Measurements from ENCODE around the gene GJB6.
A peak's percentile ranks its signal among the peaks of the same experiment; 100 is the strongest.
"Not testable (repeated sequence)": the region's sequence is repeated elsewhere in the genome, so short reads cannot be mapped to it uniquely, and the experiment has no call there.

The GJB6 gene

DNA sequence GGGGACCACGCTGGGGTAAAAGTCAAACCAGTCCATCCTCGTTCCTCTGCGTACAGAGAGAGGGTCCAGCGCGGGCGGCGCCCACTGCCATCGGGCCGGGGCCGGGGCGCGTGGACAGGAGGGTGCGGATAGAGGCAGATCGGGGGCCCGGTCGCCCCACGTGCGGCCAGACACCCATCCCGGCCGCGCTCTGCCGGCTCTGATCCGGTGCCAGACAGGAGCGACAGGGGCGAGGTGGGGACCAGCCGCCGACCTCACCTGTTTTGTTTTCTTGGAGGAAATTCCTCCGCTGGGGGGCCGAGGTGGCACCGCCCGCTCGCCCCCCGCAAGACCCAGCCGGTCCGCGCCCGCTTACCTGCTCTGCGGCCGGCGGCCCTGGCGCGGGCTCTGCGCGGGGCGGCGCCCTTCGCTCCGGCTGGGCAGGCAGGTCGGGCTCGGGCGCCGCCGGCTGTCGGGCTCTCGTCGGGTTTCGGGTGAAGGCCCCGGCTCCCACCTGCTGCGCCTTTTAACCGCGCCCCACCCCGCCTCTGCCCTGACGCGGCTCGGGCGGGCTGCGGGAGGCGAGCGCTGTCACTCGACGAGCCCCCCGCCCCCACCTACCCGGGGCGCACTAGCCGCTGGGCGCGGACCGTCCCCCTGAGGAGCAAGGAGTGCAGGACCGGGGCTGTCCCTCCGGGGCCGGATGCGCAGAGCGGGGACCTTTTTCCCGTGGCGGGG is at the start of gene GJB6:
GJB6 (minus strand) TSS at position 481 of the 717 bp plus-strand sequence. CDS start 8,839 bp downstream, outside the sequence.
- Histone ChIP-seq H3K36me3 (ENCODE audit: control insufficient read depth in 2 of 2, insufficient read depth in 1 of 2, low read length in 2 of 2) (no peaks in the 10 kb centered on the region), H3K9me3 (ENCODE audit: control insufficient read depth, insufficient read depth, low read depth, low read length) (no peaks in the 10 kb centered on the region), H3K4me3 (ENCODE audit: low read depth, low read length) (peak within 1 kb of the TSS; percentile 10), H3K27ac (ENCODE audit: extremely low read depth, low read depth, low read length) (no peak within 1 kb of the TSS), H3K4me1 (ENCODE audit: control insufficient read depth, insufficient read depth, low read length) (no peaks in the 10 kb centered on the region)
- TF ChIP-seq ZNF596 (tag by site-specific recombination; IDR thresholded peaks at IDR 0.05): no peak
- no peak for TF ChIP-seq ZIC2 (tag by site-specific recombination; IDR thresholded peaks at IDR 0.05)
- TF ChIP-seq ZNF792 (tag by site-specific recombination; IDR thresholded peaks at IDR 0.05): no peak
- TF ChIP-seq, protein P1, sequence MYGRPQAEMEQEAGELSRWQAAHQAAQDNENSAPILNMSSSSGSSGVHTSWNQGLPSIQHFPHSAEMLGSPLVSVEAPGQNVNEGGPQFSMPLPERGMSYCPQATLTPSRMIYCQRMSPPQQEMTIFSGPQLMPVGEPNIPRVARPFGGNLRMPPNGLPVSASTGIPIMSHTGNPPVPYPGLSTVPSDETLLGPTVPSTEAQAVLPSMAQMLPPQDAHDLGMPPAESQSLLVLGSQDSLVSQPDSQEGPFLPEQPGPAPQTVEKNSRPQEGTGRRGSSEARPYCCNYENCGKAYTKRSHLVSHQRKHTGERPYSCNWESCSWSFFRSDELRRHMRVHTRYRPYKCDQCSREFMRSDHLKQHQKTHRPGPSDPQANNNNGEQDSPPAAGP (tag by site-specific recombination; IDR thresholded peaks at IDR 0.05): no peak
- no peak for TF ChIP-seq ZNF529 (tag by site-specific recombination; IDR thresholded peaks at IDR 0.05; ENCODE audit: insufficient replicate concordance)
- TF ChIP-seq ZNF248 (tag by site-specific recombination; IDR thresholded peaks at IDR 0.05): no peak
- no peak for TF ChIP-seq ZNF501 (tag by site-specific recombination; IDR thresholded peaks at IDR 0.05)
- no peak for TF ChIP-seq RBAK (tag by site-specific recombination; IDR thresholded peaks at IDR 0.05)
- no peak for TF ChIP-seq ZNF302 (tag by site-specific recombination; IDR thresholded peaks at IDR 0.05; ENCODE audit: low read depth)
- no peak for TF ChIP-seq ZNF221 (tag by site-specific recombination; IDR thresholded peaks at IDR 0.05; ENCODE audit: borderline replicate concordance)
- TF ChIP-seq ZNF626 (tag by site-specific recombination; IDR thresholded peaks at IDR 0.05): no peak
- no peak for TF ChIP-seq ZNF311 (tag by site-specific recombination; IDR thresholded peaks at IDR 0.05; ENCODE audit: borderline replicate concordance)
- no peak for TF ChIP-seq ZNF423 (tag by site-specific recombination; IDR thresholded peaks at IDR 0.05)
- ChIA-PET POLR2A (no interaction called here), CTCF (no interaction called here)

DNA sequence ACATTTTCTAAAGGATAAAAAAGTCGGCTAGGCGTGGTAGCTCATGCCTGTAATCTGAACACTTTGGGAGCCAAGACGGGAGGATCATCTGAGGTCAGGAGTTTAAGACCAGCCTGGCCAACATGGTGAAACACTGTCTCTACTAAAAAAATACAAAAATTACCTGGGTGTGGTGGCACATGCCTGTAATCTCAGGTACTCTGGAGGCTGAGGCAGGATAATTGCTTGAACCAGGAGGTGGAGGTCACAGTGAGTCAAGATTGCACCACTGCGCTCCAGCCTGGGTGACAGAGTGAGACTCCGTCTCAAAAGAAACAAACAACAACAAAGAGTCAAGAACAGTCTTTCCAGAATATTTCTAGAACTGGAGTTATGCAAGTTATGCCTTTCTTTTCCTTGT is 44.8 kb upstream of the GJB6 start:
- H3K9me3 ChIP-seq (ENCODE audit: control insufficient read depth, insufficient read depth, low read depth, low read length); POLR2A ChIA-PET; H3K4me3 ChIP-seq (ENCODE audit: low read depth, low read length); H3K36me3 ChIP-seq (ENCODE audit: control insufficient read depth in 2 of 2, insufficient read depth in 1 of 2, low read length in 2 of 2); H3K4me1 ChIP-seq (ENCODE audit: control insufficient read depth, insufficient read depth, low read length); H3K27ac ChIP-seq (ENCODE audit: extremely low read depth, low read depth, low read length): not testable (repeated sequence)
- CTCF ChIA-PET: interaction anchor here (0.6 to 0.8 kb wide), 2 partner anchors 97 to 111 kb away, joined by 3 to 5 read pairs; no protein-coding TSS in a partner anchor

DNA sequence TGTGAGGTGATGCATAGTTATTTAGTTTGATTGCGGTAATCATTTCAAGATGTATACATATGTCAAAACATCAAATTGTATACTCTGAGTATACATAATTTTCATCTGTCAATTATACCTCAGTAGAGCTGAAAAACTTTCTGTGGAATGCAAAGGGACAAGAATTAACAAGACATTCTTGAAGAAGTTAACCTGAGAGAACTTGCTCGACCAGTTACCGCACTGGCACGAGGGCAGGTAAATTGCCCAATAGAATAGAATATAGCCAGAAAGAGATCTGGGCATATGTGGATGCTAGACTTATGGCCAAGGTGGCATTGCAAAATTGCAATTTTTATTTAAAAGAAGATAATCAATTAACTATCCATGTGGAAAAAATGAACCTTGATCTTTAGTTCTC is 42.3 kb upstream of the GJB6 start:
- CTCF ChIA-PET: no interaction called here
- H3K27ac ChIP-seq (ENCODE audit: extremely low read depth, low read depth, low read length): no peak overlapping the region
- peaks cover 3% of the 10 kb centered on the region; the same call in 1 of the 2 replicates for H3K4me1 ChIP-seq (ENCODE audit: control insufficient read depth, insufficient read depth, low read length)
- H3K4me3 ChIP-seq (ENCODE audit: low read depth, low read length): no peak overlapping the region
- POLR2A ChIA-PET: no interaction called here
- H3K9me3 ChIP-seq (ENCODE audit: control insufficient read depth, insufficient read depth, low read depth, low read length): no peaks in the 10 kb centered on the region
- no peaks in the 10 kb centered on the region; a peak in 1 of 3 replicates for H3K36me3 ChIP-seq (ENCODE audit: control insufficient read depth in 2 of 2, insufficient read depth in 1 of 2, low read length in 2 of 2)
- TF ChIP-seq HOXC10 (CRISPR knock-in tag; IDR thresholded peaks at IDR 0.05): no peak
- TF ChIP-seq ZNF155 (tag by site-specific recombination; IDR thresholded peaks at IDR 0.05): no peak
- TF ChIP-seq, protein P2, sequence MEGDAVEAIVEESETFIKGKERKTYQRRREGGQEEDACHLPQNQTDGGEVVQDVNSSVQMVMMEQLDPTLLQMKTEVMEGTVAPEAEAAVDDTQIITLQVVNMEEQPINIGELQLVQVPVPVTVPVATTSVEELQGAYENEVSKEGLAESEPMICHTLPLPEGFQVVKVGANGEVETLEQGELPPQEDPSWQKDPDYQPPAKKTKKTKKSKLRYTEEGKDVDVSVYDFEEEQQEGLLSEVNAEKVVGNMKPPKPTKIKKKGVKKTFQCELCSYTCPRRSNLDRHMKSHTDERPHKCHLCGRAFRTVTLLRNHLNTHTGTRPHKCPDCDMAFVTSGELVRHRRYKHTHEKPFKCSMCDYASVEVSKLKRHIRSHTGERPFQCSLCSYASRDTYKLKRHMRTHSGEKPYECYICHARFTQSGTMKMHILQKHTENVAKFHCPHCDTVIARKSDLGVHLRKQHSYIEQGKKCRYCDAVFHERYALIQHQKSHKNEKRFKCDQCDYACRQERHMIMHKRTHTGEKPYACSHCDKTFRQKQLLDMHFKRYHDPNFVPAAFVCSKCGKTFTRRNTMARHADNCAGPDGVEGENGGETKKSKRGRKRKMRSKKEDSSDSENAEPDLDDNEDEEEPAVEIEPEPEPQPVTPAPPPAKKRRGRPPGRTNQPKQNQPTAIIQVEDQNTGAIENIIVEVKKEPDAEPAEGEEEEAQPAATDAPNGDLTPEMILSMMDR (tag by site-specific recombination; IDR thresholded peaks at IDR 0.05): no peak
- TF ChIP-seq, protein P3, sequence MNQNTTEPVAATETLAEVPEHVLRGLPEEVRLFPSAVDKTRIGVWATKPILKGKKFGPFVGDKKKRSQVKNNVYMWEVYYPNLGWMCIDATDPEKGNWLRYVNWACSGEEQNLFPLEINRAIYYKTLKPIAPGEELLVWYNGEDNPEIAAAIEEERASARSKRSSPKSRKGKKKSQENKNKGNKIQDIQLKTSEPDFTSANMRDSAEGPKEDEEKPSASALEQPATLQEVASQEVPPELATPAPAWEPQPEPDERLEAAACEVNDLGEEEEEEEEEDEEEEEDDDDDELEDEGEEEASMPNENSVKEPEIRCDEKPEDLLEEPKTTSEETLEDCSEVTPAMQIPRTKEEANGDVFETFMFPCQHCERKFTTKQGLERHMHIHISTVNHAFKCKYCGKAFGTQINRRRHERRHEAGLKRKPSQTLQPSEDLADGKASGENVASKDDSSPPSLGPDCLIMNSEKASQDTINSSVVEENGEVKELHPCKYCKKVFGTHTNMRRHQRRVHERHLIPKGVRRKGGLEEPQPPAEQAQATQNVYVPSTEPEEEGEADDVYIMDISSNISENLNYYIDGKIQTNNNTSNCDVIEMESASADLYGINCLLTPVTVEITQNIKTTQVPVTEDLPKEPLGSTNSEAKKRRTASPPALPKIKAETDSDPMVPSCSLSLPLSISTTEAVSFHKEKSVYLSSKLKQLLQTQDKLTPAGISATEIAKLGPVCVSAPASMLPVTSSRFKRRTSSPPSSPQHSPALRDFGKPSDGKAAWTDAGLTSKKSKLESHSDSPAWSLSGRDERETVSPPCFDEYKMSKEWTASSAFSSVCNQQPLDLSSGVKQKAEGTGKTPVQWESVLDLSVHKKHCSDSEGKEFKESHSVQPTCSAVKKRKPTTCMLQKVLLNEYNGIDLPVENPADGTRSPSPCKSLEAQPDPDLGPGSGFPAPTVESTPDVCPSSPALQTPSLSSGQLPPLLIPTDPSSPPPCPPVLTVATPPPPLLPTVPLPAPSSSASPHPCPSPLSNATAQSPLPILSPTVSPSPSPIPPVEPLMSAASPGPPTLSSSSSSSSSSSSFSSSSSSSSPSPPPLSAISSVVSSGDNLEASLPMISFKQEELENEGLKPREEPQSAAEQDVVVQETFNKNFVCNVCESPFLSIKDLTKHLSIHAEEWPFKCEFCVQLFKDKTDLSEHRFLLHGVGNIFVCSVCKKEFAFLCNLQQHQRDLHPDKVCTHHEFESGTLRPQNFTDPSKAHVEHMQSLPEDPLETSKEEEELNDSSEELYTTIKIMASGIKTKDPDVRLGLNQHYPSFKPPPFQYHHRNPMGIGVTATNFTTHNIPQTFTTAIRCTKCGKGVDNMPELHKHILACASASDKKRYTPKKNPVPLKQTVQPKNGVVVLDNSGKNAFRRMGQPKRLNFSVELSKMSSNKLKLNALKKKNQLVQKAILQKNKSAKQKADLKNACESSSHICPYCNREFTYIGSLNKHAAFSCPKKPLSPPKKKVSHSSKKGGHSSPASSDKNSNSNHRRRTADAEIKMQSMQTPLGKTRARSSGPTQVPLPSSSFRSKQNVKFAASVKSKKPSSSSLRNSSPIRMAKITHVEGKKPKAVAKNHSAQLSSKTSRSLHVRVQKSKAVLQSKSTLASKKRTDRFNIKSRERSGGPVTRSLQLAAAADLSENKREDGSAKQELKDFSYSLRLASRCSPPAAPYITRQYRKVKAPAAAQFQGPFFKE (tag by site-specific recombination; IDR thresholded peaks at IDR 0.05; ENCODE audit: borderline replicate concordance): no peak
- no peak for TF ChIP-seq ZNF274 (IDR thresholded peaks at IDR 0.05; ENCODE audit: low read length)
- no peak for TF ChIP-seq ZNF274 (tag by site-specific recombination; IDR thresholded peaks at IDR 0.05; ENCODE audit: borderline replicate concordance)
- TF ChIP-seq ZNF623 (tag by site-specific recombination; IDR thresholded peaks at IDR 0.05): no peak
